Left renal pelvis (tissue), 4 donors: Measurements from ENCODE around the gene PIH1D1. TPM values are rescaled to one million over a fixed set of nuclear protein-coding genes. Genes with fewer than 3 reads are reported as not detected.

Experiments
- DNase-seq, 4 donors: peaks; one replicate each; pipeline ENCODE4 v3.0.0-alpha.2; 2013; ENCODE audit warnings: low read depth in 4 of 4, low spot score in 3 of 4
- polyA plus RNA-seq, 4 donors: library from polyadenylated mRNA; unstranded; fragments of 120-200 nt; gene quantifications; one replicate each; pipeline ENCODE4 v1.2.1, GENCODE V29; 2013; ENCODE audit not compliant: insufficient read length in 4 of 4

The PIH1D1 gene
- polyA plus RNA-seq, 4 donors, result 52.5 to 104 (median 82.3) TPM

DNA sequence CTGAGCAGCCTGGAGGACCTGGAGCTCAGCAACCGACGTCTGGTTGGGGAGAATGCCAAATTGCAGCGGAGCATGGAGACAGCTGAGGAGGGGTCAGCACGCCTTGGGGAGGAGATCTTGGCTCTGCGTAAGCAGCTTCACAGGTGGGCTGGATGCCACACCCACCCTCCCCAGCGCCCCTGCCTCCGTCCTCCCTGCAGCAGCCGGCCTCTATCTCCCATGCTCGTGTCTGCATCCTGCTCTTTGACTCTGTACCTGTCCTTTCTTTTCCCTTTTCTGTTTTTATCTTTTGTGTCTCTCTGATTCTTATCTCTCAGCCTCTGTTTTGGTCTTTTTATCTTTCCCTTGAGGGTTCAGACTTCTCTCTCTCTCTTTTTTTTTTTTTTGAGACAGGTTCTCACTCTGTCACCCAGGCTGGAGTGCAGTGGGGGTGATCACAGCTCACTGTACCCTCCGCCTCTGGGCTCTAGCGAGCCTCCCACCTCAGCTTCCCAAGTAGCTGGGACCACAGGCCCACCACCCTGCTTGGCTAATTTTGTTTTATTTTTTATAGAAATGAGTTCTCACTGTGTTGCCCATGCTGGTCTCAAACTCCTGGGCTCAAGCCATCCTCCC lies 53.5 kb downstream of the PIH1D1 start:
- no peak for DNase-seq

DNA sequence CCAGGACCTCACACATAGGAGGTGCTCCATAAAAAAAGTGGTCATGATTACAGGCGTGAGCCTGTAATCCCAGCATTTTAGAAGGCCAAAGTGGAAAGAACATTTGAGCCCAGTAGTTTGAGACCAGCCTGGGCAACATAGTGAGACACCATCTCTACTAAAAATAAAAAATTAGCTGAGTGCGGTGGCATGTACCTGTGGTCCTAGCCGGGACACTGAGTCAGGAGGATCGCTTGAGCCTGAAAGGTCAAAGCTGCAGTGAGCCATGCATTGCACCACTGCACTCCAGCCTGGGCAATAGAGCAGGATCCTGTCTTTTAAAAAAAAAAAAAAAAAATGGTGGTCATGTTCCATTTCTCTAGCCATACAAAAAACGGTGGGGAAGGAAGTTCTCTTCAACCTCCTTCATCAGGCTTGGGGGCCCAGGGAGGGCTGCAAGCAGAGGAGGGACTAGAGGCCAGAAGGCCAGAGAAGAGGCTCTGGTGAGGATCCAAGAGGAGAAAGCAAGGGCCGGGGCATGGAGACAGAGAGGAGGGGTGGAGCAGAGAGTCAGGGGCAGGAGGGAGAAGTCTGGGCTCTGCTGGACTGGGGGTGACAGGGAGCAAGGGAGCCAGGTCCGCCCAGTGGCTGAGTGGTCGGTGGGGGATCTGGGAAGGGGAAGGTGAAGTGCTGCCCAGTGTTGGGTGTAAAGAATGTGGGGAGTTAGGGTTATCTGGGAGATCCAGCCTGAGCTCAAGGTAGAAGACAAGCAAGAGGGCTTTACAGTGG lies 54.7 kb downstream of the PIH1D1 start:
- DNase-seq, result no peak

Other genes with a start within 250 kb of the PIH1D1 start
- 1 to 10 TPM; 1.8 to 5.1 (median 2.6) TPM for gene SLC6A16, start 126.6 kb downstream of the PIH1D1 start, polyA plus RNA-seq
- gene CD37, start 116.4 kb downstream of the PIH1D1 start, polyA plus RNA-seq, result 10 to 100 TPM; 30.2 to 43.6 (median 38.4) TPM
- 100 to 1,000 TPM in 3 of 4 donors, 10 to 100 TPM in 1; 86.5 to 113 (median 104) TPM for gene TEAD2, start 89.4 kb downstream of the PIH1D1 start, polyA plus RNA-seq
- gene DKKL1, start 87.9 kb downstream of the PIH1D1 start, polyA plus RNA-seq, result 1 to 10 TPM; 4.2 to 7.0 (median 5.8) TPM
- gene KASH5, start 63.6 kb downstream of the PIH1D1 start, polyA plus RNA-seq, result under 1 TPM in 1 of 4 donors, not detected in 3; 0.32 TPM
- gene PTH2, start 28.4 kb downstream of the PIH1D1 start, polyA plus RNA-seq, result not detected
- not detected for gene GFY, start 26.4 kb downstream of the PIH1D1 start, polyA plus RNA-seq
- gene SLC17A7, start 10.3 kb downstream of the PIH1D1 start, polyA plus RNA-seq, result 1 to 10 TPM in 1 of 4 donors, under 1 TPM in 3; 0.29 to 3.2 (median 0.56) TPM
- 10 to 100 TPM; 12.2 to 32.1 (median 16.4) TPM for gene ALDH16A1, start 1.4 kb upstream of the PIH1D1 start, polyA plus RNA-seq
- gene FLT3LG, start 22.4 kb upstream of the PIH1D1 start, polyA plus RNA-seq, result 1 to 10 TPM; 2.8 to 6.7 (median 4.5) TPM
- gene RPL13A, start 35.8 kb upstream of the PIH1D1 start, polyA plus RNA-seq, result 1,000 to 10,000 TPM; 2,432 to 3,072 (median 2,712) TPM
- 1,000 to 10,000 TPM; 2,592 to 2,856 (median 2,752) TPM for gene RPS11, start 44.6 kb upstream of the PIH1D1 start, polyA plus RNA-seq
- 100 to 1,000 TPM; 214 to 302 (median 275) TPM for gene FCGRT, start 60.8 kb upstream of the PIH1D1 start, polyA plus RNA-seq
- gene RCN3, start 76.2 kb upstream of the PIH1D1 start, polyA plus RNA-seq, result 100 to 1,000 TPM in 1 of 4 donors, 10 to 100 TPM in 3; 18.1 to 107 (median 23.4) TPM
- 10 to 100 TPM; 46.1 to 75.0 (median 57.6) TPM for gene NOSIP, start 128.7 kb upstream of the PIH1D1 start, polyA plus RNA-seq
- gene PRRG2, start 129.5 kb upstream of the PIH1D1 start, polyA plus RNA-seq, result 1 to 10 TPM in 3 of 4 donors, under 1 TPM in 1; 0.52 to 7.5 (median 6.4) TPM
- 10 to 100 TPM; 15.4 to 31.1 (median 20.3) TPM for gene PRR12, start 139.4 kb upstream of the PIH1D1 start, polyA plus RNA-seq
- gene RRAS, start 188.3 kb upstream of the PIH1D1 start, polyA plus RNA-seq, result 10 to 100 TPM; 20.1 to 49.9 (median 26.6) TPM
- gene SCAF1, start 190.4 kb upstream of the PIH1D1 start, polyA plus RNA-seq, result 10 to 100 TPM; 28.7 to 45.5 (median 31.3) TPM
- 10 to 100 TPM; 39.3 to 84.9 (median 47.1) TPM for gene IRF3, start 214.0 kb upstream of the PIH1D1 start, polyA plus RNA-seq
- 10 to 100 TPM; 20.6 to 36.1 (median 22.4) TPM for gene BCL2L12, start 214.1 kb upstream of the PIH1D1 start, polyA plus RNA-seq
- gene PRMT1, start 225.5 kb upstream of the PIH1D1 start, polyA plus RNA-seq, result 100 to 1,000 TPM; 161 to 255 (median 205) TPM
- 1 to 10 TPM in 2 of 4 donors, under 1 TPM in 2; 0.74 to 2.1 (median 1.1) TPM for gene ADM5, start 237.8 kb upstream of the PIH1D1 start, polyA plus RNA-seq
- 10 to 100 TPM; 10.9 to 22.8 (median 16.1) TPM for gene CPT1C, start 239.3 kb upstream of the PIH1D1 start, polyA plus RNA-seq